GM13977 (cell line): Measurements from ENCODE around the gene MPHOSPH10.
A peak's percentile ranks its signal among the peaks of the same experiment; 100 is the strongest.
"Not testable (repeated sequence)": the region's sequence is repeated elsewhere in the genome, so short reads cannot be mapped to it uniquely, and the experiment has no call there.

ENCODE experiments used
- DNase-seq: peaks from one replicate; pipeline ENCODE4 v3.0.0; 2012; ENCODE audit warnings: low spot score
- in situ Hi-C: fragments of 300-500 bp; cut with MboI; formaldehyde crosslinking; loops from one replicate; pipeline ENCODE4 v1.12.0; 2022; ENCODE audit warnings: low sequenced_read_pairs, low pct_unique_long_range_greater_than_20kb, mixed read lengths, inconsistent platforms; ENCODE audit not compliant: unreplicated experiment
- TF ChIP-seq, protein P1 (sequence below): IDR thresholded peaks from 2 replicates; pipeline ENCODE4 v1.5.1; 2012; ENCODE audit warnings: mild to moderate bottlenecking, control low read depth; ENCODE audit not compliant: insufficient read depth; ENCODE audit errors: extremely low read depth, missing control alignments

MPHOSPH10 gene

DNA sequence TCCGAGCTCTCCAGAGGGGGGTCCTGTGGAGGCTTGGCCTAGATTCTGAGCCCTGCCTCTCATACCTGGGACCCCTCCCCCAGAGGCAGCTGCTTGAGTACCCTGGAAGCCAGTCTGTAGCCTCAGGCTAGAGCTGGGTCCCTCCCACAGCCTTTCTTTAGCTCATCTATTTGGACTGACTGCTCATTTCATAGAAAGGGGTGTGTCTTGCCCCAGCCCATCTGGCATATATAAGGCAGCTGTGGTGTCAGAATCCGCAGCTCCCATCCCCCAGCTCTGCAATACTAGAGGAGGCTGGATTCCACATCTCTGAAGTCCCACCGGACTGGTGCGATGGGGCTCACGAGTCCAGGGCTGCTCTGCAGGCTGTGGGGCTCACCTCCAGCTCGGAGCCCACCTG lies 26.1 kb downstream of the MPHOSPH10 start:
- no peak for DNase-seq
- TF ChIP-seq, protein P1, sequence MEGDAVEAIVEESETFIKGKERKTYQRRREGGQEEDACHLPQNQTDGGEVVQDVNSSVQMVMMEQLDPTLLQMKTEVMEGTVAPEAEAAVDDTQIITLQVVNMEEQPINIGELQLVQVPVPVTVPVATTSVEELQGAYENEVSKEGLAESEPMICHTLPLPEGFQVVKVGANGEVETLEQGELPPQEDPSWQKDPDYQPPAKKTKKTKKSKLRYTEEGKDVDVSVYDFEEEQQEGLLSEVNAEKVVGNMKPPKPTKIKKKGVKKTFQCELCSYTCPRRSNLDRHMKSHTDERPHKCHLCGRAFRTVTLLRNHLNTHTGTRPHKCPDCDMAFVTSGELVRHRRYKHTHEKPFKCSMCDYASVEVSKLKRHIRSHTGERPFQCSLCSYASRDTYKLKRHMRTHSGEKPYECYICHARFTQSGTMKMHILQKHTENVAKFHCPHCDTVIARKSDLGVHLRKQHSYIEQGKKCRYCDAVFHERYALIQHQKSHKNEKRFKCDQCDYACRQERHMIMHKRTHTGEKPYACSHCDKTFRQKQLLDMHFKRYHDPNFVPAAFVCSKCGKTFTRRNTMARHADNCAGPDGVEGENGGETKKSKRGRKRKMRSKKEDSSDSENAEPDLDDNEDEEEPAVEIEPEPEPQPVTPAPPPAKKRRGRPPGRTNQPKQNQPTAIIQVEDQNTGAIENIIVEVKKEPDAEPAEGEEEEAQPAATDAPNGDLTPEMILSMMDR, result no peak
- in situ Hi-C loops, result loop anchor here (25.0 kb wide), 1 partner anchor 331 kb away; no protein-coding TSS in a partner anchor

DNA sequence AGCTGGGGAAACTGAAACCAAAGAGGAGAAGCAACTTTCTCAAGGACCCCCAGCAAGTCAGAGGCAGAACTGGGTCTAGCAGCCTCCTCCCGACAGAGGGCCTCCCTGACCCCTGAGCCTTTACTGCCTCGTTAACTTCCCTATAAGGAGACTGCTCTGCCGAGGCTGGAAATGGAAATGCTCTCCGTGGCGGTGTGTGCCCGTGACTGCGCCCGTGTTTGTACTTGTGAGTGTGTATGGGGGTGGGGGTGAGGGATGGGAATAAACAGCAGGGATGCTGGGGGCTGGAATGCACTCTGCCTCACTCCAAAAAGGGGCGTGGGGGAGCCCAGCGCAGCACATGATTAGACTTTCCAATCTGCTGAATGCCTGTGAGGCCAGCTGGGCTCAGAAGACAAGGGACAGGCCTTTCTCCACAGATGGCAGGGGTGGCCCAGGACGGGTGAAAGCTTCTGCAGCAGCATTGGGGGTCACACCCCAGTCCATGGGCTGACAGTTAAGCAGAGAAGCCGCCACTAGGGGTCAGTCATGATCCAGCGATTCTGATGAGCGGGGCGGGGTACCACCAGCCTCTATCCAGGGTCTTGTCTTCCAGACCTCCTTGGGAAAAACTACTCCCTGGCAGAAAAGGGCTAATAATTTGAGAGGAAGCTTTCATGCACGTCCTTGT lies 26.8 kb downstream of the MPHOSPH10 start:
- TF ChIP-seq, protein P1, result peak; percentile 76
- peak; percentile 61 for DNase-seq
- in situ Hi-C loops, result loop anchor here (25.0 kb wide), 1 partner anchor 330 kb away; no protein-coding TSS in a partner anchor

DNA sequence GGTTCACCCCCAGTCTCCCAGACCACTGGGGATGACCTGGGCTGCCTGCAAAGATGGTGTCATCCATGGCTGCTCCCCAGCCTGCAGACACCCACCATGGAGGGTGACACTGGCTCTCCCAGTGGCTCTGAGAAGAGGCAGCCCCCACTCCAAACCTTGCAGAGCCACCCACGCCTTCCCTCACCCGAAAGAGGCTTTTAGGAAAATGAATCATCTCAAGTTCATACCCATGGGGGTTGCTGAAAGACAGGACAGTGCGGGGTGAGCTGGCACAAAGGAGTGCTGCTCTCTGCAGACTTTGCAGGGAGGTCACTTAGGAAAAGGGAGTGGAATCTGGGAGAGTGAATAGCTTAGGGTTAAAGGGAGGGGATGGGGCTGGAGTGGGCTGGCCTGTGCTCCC lies 36.4 kb downstream of the MPHOSPH10 start:
- in situ Hi-C loops, result loop anchor here (25.0 kb wide), 1 partner anchor 320 kb away; no protein-coding TSS in a partner anchor
- TF ChIP-seq, protein P1, result no peak
- DNase-seq, result no peak

DNA sequence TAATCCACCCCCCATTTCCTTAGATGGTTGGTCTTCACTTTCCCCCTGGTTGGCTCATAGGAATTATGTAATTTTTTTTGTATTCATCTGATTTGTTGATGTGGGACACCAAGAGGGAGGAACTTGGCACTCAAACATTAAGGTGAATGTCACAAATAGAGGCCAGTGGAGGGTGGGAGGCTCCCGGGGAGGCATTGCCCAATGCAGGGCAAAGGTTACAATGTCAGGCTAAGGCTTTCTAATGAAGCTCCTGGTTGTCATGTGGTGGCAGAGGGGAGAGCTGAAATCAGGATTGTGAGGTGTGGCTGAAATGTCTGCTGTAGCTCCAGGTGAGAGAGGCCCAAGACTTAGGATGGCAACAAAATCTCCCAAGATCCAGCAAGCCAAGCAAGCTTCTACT lies 42.7 kb downstream of the MPHOSPH10 start:
- in situ Hi-C loops, result loop anchor here (25.0 kb wide), 1 partner anchor 314 kb away; no protein-coding TSS in a partner anchor
- no peak for DNase-seq
- TF ChIP-seq, protein P1, result no peak

DNA sequence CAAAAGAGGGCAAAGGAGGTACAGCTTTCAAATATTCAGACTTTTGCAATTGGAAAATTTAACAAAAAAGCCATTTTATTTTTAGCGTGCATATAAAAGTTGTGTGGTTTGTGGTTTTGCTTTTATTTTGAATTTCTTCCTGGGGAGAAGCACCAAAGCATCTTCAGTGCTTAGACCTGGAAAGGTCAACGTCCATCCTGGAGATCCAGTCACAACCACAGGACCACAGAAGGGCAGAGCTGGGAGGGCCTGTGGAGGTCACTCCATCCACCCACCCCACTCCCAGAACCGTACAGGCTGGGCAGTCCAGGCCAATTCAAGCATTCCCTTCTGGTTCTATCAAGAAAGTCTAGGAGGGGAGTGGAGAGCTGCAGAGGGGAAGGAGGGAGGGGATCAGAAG lies 43.8 kb downstream of the MPHOSPH10 start:
- no peak for DNase-seq
- TF ChIP-seq, protein P1, result no peak
- in situ Hi-C loops, result loop anchor here (25.0 kb wide), 1 partner anchor 313 kb away; no protein-coding TSS in a partner anchor

DNA sequence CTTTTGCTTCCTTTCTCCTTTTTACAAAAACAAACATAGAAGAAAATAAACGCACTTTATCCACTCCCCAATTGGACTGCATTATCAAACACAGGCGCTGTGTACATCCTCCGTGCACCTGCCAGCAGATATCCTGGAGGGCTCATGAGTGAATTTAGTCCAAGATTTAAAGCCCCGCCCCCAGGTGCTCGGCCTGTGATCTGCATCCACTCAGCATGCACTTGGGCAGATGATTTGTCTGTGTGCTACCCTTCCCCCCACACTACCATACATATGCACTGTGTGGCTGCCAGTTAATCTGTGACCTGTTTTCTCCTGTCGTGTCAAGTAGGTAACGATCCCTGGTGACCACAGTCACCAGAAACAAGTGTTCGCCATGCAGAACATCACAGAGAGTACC lies 48.4 kb downstream of the MPHOSPH10 start:
- DNase-seq, in situ Hi-C loops: not testable (repeated sequence)

DNA sequence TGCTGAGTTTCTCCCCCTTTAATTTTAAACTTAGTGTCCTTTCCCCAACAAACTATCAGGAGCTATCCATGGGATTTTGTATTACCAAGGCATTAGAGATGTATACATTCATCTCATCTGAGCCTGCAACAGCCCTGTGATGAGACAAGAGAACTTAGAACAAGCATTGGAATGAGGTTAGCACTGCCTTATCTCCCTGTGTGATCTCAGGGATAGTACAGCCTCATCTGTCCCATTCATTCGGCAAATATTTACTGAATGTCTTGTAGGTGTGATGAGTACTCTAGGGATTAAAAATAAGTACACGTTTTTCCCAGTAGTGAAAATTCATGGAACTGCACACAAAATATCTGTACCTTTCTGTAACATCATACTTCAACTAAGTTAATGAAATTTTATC lies 50.9 kb downstream of the MPHOSPH10 start:
- TF ChIP-seq, protein P1, result no peak
- no peak for DNase-seq
- in situ Hi-C loops, result no loop called here

DNA sequence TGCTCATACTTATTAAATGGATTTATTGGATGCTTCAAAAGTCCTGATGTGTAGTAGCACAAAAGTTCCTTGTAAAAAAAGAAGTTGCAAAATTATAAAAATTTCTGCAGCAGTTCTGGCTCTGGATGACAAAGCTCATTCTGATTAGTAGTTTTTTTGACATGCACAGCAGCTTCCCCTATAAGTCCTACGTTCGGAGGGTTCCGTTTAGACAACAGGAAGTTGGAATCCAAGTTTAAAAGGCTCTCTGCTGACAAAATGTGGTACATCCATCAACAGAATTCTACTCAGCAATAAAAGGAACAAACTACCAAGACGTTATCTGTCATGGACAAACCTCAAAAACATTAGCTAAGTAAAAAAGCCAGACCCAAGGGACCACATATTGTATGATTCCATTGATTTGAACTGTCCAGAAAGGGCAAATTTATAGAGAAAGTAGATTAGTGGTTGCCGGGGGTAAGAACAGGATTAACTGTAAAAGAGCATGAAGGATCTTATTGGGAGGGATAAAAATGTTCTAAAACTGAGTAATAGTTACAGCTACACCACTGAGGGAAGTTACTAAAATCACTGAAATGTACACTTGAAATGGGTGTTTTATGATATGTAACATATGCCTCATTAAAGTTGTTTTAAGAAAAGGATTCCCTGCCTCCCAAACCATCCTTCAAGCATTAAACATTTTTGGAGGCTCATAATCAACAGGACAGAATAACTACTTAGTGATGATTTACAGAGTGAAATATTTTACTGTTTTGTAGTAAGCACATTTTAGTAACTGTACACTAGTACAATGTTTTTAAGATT lies 53.1 kb downstream of the MPHOSPH10 start:
- in situ Hi-C loops, result not testable (repeated sequence)

More for the DNA sequence above, 53.1 kb downstream of the MPHOSPH10 start:
- DNase-seq, result not testable (repeated sequence)
